Measurements from ENCODE around the gene NYAP2. TPM values are rescaled to one million over a fixed set of nuclear protein-coding genes. Genes with fewer than 3 reads are reported as not detected.

Gene NYAP2
- total RNA-seq, 1 experiment from 2014 or later, result not detected

GRCh38 chr2:225437319-225437718 lies 37.8 kb downstream of the NYAP2 start:
- TF ChIP-seq ZBTB21 (CRISPR knock-in tag; IDR thresholded peaks at IDR 0.05; ENCODE audit: borderline replicate concordance), result no peak
- TF ChIP-seq ZNF281 (CRISPR knock-in tag; IDR thresholded peaks at IDR 0.05), result no peak
- no peak for TF ChIP-seq OVOL2 (CRISPR knock-in tag; IDR thresholded peaks at IDR 0.05; ENCODE audit: borderline replicate concordance)
- TF ChIP-seq ZNF396 (CRISPR knock-in tag; IDR thresholded peaks at IDR 0.05; ENCODE audit: borderline replicate concordance), result no peak
- TF ChIP-seq CREM (CRISPR knock-in tag; IDR thresholded peaks at IDR 0.05), result no peak
- TF ChIP-seq ZNF671 (CRISPR knock-in tag; IDR thresholded peaks at IDR 0.05), result no peak
- no peak for TF ChIP-seq NFE2L1 (CRISPR knock-in tag; IDR thresholded peaks at IDR 0.05)
- TF ChIP-seq GTF2I (CRISPR knock-in tag; conservative IDR thresholded peaks at IDR 0.05), result no peak
- TF ChIP-seq ATF2 (CRISPR knock-in tag; IDR thresholded peaks at IDR 0.05; ENCODE audit: borderline replicate concordance, low read depth), result no peak
- no peak for TF ChIP-seq PREB (CRISPR knock-in tag; IDR thresholded peaks at IDR 0.05; ENCODE audit: borderline replicate concordance)
- no peak for TF ChIP-seq ZMAT4 (CRISPR knock-in tag; IDR thresholded peaks at IDR 0.05)
- TF ChIP-seq ATF6 (CRISPR knock-in tag; IDR thresholded peaks at IDR 0.05), result no peak
- TF ChIP-seq GRHL2 (CRISPR knock-in tag; IDR thresholded peaks at IDR 0.05; ENCODE audit: insufficient replicate concordance, severe bottlenecking), result no peak
- TF ChIP-seq ARID4B (CRISPR knock-in tag; IDR thresholded peaks at IDR 0.05; ENCODE audit: borderline replicate concordance), result no peak
- TF ChIP-seq IRF2 (CRISPR knock-in tag; IDR thresholded peaks at IDR 0.05; ENCODE audit: borderline replicate concordance, low read depth), result no peak
- H3K4me1 Mint-ChIP-seq, result no peaks in the 10 kb centered on the region
- ChIA-PET CTCF (no interaction called here), POLR2A (interaction anchor here (0.7 kb wide), 1 partner anchor 299 kb away, joined by 7 read pairs; no protein-coding TSS in a partner anchor)
- no peak overlapping the region for H3K4me3 Mint-ChIP-seq
- no peaks in the 10 kb centered on the region for H3K9me3 Mint-ChIP-seq
- no peak overlapping the region for H3K27ac Mint-ChIP-seq
- H3K27me3 Mint-ChIP-seq (ENCODE audit: low read depth), result no peaks in the 10 kb centered on the region; the same call in 1 of the 2 replicates
- H3K36me3 Mint-ChIP-seq, result no peaks in the 10 kb centered on the region
- DNase-seq (ENCODE audit: low spot score), result no peak
- ATAC-seq, result no peak

Measured in WTC11 (cell line).